Measurements from ENCODE around the gene GAA. TPM values are rescaled to one million over a fixed set of nuclear protein-coding genes. Genes with fewer than 3 reads are reported as not detected.

The GAA gene
- total and polyA plus RNA-seq, 10 of the 15 experiments (the other 5 are each of a cell fraction or from before 2014, with no cell fraction given), result 0.18 to 10.5 (median 4.1) TPM

- H2AFZ ChIP-seq (ENCODE audit: control insufficient read depth, low read depth, low read length), result no peak overlapping the region
- H3K79me2 ChIP-seq (ENCODE audit: control insufficient read depth, insufficient read depth, low read length), result no peaks in the 10 kb centered on the region
- no peaks in the 10 kb centered on the region for H4K20me1 ChIP-seq (ENCODE audit: control insufficient read depth, insufficient read depth)
- no peak for DNase-seq (ENCODE audit: low read depth, low spot score)
- WGBS (ENCODE audit: insufficient coverage, insufficient replicate concordance, low lambda C conversion rate, missing lambda C conversion rate), result 35% methylated on average over 20 of the region's 20 CpGs
- SMC1A ChIA-PET (ENCODE audit: uncharacterized antibody, unreplicated experiment), result no interaction called here
- CTCF ChIA-PET, result no interaction called here
- FAIRE-seq, result no peak
- BruUV-seq (replicated peaks), result no TSS peak
- no peak overlapping the region for H3K4me2 ChIP-seq (ENCODE audit: control insufficient read depth, insufficient read depth)
- POLR2A ChIA-PET, result no interaction called here
- H3K27ac ChIP-seq (ENCODE audit: control insufficient read depth, insufficient read depth), result no peak overlapping the region
- no peak overlapping the region for H3K4me3 ChIP-seq
- in situ Hi-C loops (cut with MboI) (no loop called here), intact Hi-C loops (cut with micrococcal nuclease; ENCODE audit: unreplicated experiment) (no loop called here)
- H3K36me3 ChIP-seq (ENCODE audit: control insufficient read depth in 2 of 2, insufficient read depth in 2 of 2, low read length in 1 of 2), result no peaks in the 10 kb centered on the region
- H3K27me3 ChIP-seq (replicated peaks in 1 of 2; ENCODE audit: control insufficient read depth in 2 of 2, insufficient read depth in 2 of 2, low read length in 1 of 2), result no peaks in the 10 kb centered on the region; a peak in 1 of 4 replicates
- no peaks in the 10 kb centered on the region for H3K4me1 ChIP-seq (ENCODE audit: control insufficient read depth, insufficient read depth, low read length)
- TF ChIP-seq NRF1 (conservative IDR thresholded peaks at IDR 0.05; ENCODE audit: low read depth, low read length) (no peak), CBX3 (IDR thresholded peaks at IDR 0.05; ENCODE audit: borderline replicate concordance, low read depth) (no peak), ZNF622 (IDR thresholded peaks at IDR 0.05) (no peak)
- TF ChIP-seq, protein P1, sequence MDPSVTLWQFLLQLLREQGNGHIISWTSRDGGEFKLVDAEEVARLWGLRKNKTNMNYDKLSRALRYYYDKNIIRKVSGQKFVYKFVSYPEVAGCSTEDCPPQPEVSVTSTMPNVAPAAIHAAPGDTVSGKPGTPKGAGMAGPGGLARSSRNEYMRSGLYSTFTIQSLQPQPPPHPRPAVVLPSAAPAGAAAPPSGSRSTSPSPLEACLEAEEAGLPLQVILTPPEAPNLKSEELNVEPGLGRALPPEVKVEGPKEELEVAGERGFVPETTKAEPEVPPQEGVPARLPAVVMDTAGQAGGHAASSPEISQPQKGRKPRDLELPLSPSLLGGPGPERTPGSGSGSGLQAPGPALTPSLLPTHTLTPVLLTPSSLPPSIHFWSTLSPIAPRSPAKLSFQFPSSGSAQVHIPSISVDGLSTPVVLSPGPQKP (IDR thresholded peaks at IDR 0.05; ENCODE audit: low read depth, low read length), result no peak
- RAD21 ChIA-PET (ENCODE audit: unreplicated experiment), result no interaction called here
- H3K9ac ChIP-seq (ENCODE audit: control insufficient read depth, insufficient read depth, low read length), result no peak overlapping the region
- ATAC-seq, result no peak
- no peaks in the 10 kb centered on the region for H3K9me3 ChIP-seq (replicated peaks; ENCODE audit: control insufficient read depth, insufficient read depth, low read length)
Measured at GRCh38 chr17:80071116-80071841, 30.1 kb upstream of the GAA start.

DNA sequence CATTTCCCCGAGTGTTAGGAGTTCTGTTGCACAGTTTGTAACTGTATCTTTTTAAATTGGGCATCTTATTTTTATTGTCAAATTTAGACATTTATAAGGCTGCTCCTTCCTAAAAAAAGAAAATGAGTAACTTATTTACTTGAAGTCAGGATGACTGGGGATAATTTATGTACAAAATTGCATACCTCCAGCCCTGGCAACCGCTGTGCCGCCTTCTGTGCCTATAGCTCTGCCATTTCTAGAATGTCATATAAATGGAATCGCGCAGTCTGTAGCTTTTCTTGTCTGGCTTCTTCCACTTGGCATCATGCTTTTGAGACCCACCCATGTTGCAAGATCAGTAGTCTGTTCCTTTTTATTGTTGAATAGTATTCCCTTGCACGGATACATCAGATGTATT, 29.0 kb upstream of the GAA start:
- no TSS peak for BruUV-seq (replicated peaks)
- Histone ChIP-seq H3K4me1 (ENCODE audit: control insufficient read depth, insufficient read depth, low read length) (no peaks in the 10 kb centered on the region), H3K4me3 (no peak overlapping the region), H3K9ac (ENCODE audit: control insufficient read depth, insufficient read depth, low read length) (no peak overlapping the region), H3K9me3 (replicated peaks; ENCODE audit: control insufficient read depth, insufficient read depth, low read length) (no peaks in the 10 kb centered on the region), H3K27me3 (replicated peaks in 1 of 2; ENCODE audit: control insufficient read depth in 2 of 2, insufficient read depth in 2 of 2, low read length in 1 of 2) (no peaks in the 10 kb centered on the region; a peak in 1 of 4 replicates), H3K36me3 (ENCODE audit: control insufficient read depth in 2 of 2, insufficient read depth in 2 of 2, low read length in 1 of 2) (no peaks in the 10 kb centered on the region), H3K27ac (ENCODE audit: control insufficient read depth, insufficient read depth) (no peak overlapping the region), H4K20me1 (ENCODE audit: control insufficient read depth, insufficient read depth) (no peaks in the 10 kb centered on the region), H3K4me2 (ENCODE audit: control insufficient read depth, insufficient read depth) (no peak overlapping the region), H2AFZ (ENCODE audit: control insufficient read depth, low read depth, low read length) (no peak overlapping the region), H3K79me2 (ENCODE audit: control insufficient read depth, insufficient read depth, low read length) (no peaks in the 10 kb centered on the region)
- no peak for DNase-seq (ENCODE audit: low read depth, low spot score)
- CTCF ChIA-PET, result interaction anchor here (1.3 kb wide), 1 partner anchor 64 kb away, joined by 3 read pairs; no protein-coding TSS in a partner anchor
- in situ Hi-C loops (cut with MboI) (no loop called here), intact Hi-C loops (cut with micrococcal nuclease; ENCODE audit: unreplicated experiment) (no loop called here)
- SMC1A ChIA-PET (ENCODE audit: uncharacterized antibody, unreplicated experiment), result no interaction called here
- WGBS (ENCODE audit: insufficient coverage, insufficient replicate concordance, low lambda C conversion rate, missing lambda C conversion rate), result 87% methylated on average over 6 of the region's 6 CpGs
- POLR2A ChIA-PET, result no interaction called here
- RAD21 ChIA-PET (ENCODE audit: unreplicated experiment), result no interaction called here
- no peak for TF ChIP-seq TCF3 (IDR thresholded peaks at IDR 0.05; ENCODE audit: borderline replicate concordance, insufficient read depth, low read depth, low read length)
- TF ChIP-seq STAT1 (conservative IDR thresholded peaks at IDR 0.05), result no peak
- TF ChIP-seq RAD21 (IDR thresholded peaks at IDR 0.05; ENCODE audit: insufficient read depth, low read depth, low read length), result no peak
- no peak for TF ChIP-seq SPI1 (IDR thresholded peaks at IDR 0.05; ENCODE audit: borderline replicate concordance, insufficient read depth, low read depth, low read length)
- no peak for ATAC-seq
- FAIRE-seq, result no peak

Measured in GM12878 (cell line).